ENCODE data around the gene RERE. TPM values are rescaled to one million over a fixed set of nuclear protein-coding genes. Genes with fewer than 3 reads are reported as not detected.

The RERE gene
- total RNA-seq, 4 donors from 2014 or later: 118 to 244 (median 131) TPM

DNA sequence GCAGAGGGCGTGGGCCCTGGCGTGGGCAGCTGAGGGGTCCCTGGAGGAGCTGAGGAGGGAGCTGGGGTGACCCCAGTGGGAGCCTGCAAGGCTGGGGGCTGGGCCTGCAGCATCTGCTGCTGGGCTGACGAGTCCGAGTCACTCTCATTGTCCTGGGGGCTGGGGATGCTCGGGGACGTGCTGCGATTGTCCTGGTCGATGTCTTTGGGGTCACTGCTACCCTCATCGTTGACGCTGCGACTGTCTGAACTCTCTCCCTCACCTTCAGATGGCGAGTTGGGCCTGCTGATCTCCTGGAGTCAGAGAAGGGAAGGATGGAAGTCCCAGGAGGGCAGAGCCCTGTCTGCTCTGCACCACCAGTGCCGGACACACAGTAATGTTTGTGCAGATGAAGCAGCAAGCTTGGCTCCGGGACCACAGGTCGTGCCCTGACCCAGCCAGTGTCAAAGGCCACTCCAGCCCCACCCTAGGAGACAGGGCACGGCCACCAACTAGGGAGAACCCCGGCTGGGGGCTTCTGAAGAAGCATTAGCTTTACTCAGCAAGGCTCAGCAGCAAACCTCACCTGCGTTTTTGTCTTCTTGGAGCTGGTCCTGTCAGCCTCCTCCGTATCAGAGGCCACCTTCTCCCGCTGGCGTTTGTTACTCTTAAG is 456.1 kb downstream of the RERE start:
- H3K27ac ChIP-seq: no peak overlapping the region
- no peak for TF ChIP-seq POLR2A (IDR thresholded peaks at IDR 0.05)
- TF ChIP-seq, protein P1, sequence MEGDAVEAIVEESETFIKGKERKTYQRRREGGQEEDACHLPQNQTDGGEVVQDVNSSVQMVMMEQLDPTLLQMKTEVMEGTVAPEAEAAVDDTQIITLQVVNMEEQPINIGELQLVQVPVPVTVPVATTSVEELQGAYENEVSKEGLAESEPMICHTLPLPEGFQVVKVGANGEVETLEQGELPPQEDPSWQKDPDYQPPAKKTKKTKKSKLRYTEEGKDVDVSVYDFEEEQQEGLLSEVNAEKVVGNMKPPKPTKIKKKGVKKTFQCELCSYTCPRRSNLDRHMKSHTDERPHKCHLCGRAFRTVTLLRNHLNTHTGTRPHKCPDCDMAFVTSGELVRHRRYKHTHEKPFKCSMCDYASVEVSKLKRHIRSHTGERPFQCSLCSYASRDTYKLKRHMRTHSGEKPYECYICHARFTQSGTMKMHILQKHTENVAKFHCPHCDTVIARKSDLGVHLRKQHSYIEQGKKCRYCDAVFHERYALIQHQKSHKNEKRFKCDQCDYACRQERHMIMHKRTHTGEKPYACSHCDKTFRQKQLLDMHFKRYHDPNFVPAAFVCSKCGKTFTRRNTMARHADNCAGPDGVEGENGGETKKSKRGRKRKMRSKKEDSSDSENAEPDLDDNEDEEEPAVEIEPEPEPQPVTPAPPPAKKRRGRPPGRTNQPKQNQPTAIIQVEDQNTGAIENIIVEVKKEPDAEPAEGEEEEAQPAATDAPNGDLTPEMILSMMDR (IDR thresholded peaks at IDR 0.05): no peak
- WGBS, 2 donors: 86% methylated on average over 18 to 20 of the region's 21 CpGs

DNA sequence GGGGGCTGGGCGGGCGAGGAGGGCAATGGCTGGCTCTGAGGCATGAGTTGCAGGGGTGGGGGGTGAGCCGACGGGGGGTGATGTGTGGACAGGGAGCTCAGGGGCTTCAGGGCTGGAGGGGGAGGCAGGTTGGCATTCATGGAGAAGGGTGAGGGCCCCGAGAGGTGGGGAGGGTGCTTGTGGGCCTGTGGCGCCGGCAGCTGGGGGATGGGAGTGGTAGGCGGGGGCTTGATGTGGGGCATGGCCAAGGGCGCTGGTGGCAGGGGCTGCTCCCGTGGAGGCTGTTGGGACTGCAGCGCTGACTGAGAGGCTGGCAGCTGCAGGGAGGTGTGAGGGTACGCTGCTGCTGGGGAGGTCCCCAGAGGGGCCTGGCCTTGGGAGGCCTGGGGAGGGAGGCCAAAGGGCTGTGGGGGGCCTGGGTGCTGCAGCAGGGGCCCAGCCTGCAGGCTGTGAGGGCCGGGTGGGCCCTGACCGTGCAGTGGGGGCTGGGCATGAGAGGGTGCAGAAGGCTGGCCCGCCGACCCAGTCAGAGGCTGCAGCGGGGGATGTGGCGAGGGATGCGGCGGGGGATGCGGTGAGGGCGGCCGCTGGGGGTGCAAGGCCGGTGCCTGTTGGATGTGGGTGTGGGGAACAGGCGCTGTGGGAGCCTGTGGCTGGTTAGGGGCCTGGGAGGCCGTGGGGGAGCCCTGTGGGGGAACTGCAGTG is 456.8 kb downstream of the RERE start:
- Histone ChIP-seq H3K27ac (no peak overlapping the region), H3K4me3 (replicated peaks in 1 of 3) (no peak overlapping the region), H3K36me3 (peaks cover 74 to 78% of the 10 kb centered on the region in 2 donors), H3K4me1 (peaks cover 24 to 25% of the 10 kb centered on the region in 2 donors), H3K9me3 (no peaks in the 10 kb centered on the region), H3K27me3 (no peaks in the 10 kb centered on the region)
- TF ChIP-seq, protein P1 (IDR thresholded peaks at IDR 0.05): no peak
- intact Hi-C loops (cut with DNase I): no loop called here
- DNase-seq: peak in 1 of 2 donors; percentile 1
- 91 to 93% methylated on average over 22 to 24 of the region's 26 CpGs for WGBS, 2 donors

More for the DNA sequence above, 456.1 kb downstream of the RERE start:
- Histone ChIP-seq H3K4me3 (replicated peaks in 1 of 3) (no peak overlapping the region), H3K4me1 (peaks cover 25 to 29% of the 10 kb centered on the region in 2 donors), H3K27me3 (no peaks in the 10 kb centered on the region), H3K9me3 (no peaks in the 10 kb centered on the region), H3K36me3 (peaks cover 67 to 71% of the 10 kb centered on the region in 2 donors)
- intact Hi-C loops (cut with DNase I): no loop called here
- DNase-seq: peak in 1 of 2 donors; percentile 1

DNA sequence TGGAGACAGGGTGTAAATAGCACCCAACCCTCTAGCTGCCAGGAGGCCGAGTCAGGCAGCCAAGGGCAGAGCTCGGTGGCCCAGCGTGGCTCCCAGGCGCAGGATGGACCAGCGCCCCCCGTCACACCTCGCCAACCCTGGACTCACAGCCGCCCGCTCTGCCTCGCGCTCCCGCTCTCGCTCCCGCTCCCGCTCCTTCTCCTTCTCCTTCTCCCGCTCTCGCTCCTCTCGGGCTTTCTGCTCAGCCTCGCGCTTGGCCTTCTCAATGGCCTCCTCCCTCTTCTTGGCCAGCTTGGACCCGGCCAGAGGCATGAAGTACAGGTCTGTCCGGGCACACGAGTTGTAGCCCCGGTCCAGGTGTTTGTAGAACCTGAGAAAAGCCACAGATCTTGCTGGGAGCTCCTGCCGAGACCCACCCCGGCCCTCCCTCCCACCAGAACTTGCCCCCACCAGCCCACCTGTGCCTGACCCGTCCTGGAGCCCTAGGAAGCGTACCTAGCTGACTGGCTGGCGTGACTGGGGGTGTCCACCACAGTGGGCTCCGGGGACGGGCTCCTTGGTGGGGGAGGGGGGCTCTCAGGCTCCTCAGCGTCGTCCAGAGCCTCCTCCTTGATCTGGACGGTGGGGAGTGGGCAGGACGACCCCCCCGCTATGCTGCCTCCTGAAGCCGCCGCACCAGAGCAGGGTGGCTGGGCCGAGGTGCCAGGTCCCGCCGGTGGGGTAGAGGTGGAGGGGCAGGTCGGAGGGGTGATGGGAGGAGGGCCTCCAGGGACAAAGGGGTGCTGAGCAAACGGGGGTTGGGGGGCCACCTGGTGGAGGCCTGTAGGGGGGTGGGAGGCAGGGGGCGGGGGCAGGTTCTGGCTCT is 457.6 kb downstream of the RERE start:
- intact Hi-C loops (cut with DNase I): no loop called here
- Histone ChIP-seq H3K27me3 (no peaks in the 10 kb centered on the region), H3K9me3 (no peaks in the 10 kb centered on the region), H3K36me3 (peaks cover 80 to 86% of the 10 kb centered on the region in 2 donors), H3K4me1 (peaks cover 17 to 18% of the 10 kb centered on the region in 2 donors), H3K27ac (no peak overlapping the region), H3K4me3 (replicated peaks in 1 of 3) (no peak overlapping the region)
- WGBS, 2 donors: 95 to 96% methylated on average over 27 to 42 of the region's 44 CpGs
- DNase-seq: peak in 1 of 2 donors; percentile 1
- TF ChIP-seq, protein P1 (IDR thresholded peaks at IDR 0.05): no peak
- TF ChIP-seq POLR2A (IDR thresholded peaks at IDR 0.05): no peak

DNA sequence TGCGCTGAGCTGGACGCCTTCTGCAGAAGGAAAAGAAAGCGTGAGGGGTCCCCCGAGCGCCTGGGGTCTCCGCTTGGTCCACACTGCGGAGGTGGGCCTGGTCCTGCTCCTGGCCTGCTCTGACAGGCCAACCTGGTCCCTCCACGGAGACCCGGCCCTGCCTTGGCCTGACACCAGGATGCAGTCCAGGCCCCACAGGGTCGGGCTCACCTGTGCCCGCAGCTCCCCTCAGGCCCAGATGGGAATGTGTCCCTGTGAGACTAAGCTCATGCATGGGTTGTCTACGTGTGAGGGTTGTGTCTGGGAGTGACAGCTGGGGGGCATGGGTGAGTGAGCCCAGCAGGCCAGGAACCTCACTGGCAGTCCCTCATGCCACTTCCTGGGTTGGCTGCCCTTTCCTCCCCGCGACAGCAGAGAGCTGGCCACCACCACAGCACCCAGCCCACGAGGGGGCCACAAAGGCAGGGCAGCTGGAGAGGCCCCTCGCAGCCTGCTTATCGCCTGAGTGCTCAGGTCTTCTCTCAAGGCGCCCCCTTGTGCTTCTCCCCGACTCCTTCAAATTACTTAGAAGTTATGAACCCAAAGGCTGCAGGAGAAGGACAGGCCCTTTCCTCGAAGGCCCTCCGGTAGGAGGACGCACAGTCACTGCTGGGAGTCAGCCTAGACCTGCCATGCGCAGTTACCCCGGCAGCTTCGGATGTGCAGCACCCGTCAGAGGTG is 458.4 kb downstream of the RERE start:
- DNase-seq: peak in 1 of 2 donors; percentile 1

More for the DNA sequence above, 458.4 kb downstream of the RERE start:
- Histone ChIP-seq H3K9me3 (no peaks in the 10 kb centered on the region), H3K27me3 (no peaks in the 10 kb centered on the region), H3K27ac (no peak overlapping the region), H3K4me3 (replicated peaks in 1 of 3) (no peak overlapping the region), H3K4me1 (peaks cover 9 to 10% of the 10 kb centered on the region in 2 donors), H3K36me3 (peaks cover 87 to 90% of the 10 kb centered on the region in 2 donors)
- intact Hi-C loops (cut with DNase I): no loop called here
- WGBS, 2 donors: 86 to 91% methylated on average over 16 to 21 of the region's 26 CpGs
- no peak for TF ChIP-seq POLR2A (IDR thresholded peaks at IDR 0.05)
- TF ChIP-seq, protein P1 (IDR thresholded peaks at IDR 0.05): no peak

Data from thyroid gland (tissue), 4 donors.